NCI-H1436 (cell line): Measurements from ENCODE around the gene NPTN.
"Not testable (repeated sequence)": the region's sequence is repeated elsewhere in the genome, so short reads cannot be mapped to it uniquely, and the experiment has no call there.

Experiments used
- DNase-seq: peaks from one replicate; lab custom pipeline; 2025; lab: John Stamatoyannopoulos, UW

Gene NPTN

GRCh38 chr15:73600413-73601335 lies 32.5 kb downstream of the NPTN start:
- DNase-seq: no peak

DNA sequence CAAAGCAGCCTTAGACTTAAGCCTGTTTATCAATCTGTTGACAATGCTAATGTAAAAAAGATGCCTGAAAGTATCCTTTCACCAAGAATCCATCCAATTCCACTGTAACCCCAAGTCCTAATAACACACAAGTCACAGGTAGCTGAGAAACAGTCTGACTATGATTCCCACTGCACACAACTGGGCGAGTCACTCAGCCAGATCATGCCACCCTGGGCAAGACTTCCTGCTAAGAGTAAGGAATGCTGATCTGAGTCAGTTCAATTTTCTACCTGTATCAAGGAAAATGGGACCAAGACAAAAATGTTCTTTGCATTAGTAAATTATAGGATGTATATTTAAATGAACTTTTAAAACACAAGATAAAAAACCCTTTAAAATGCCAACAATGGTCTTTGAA lies 33.3 kb downstream of the NPTN start:
- DNase-seq: no peak

DNA sequence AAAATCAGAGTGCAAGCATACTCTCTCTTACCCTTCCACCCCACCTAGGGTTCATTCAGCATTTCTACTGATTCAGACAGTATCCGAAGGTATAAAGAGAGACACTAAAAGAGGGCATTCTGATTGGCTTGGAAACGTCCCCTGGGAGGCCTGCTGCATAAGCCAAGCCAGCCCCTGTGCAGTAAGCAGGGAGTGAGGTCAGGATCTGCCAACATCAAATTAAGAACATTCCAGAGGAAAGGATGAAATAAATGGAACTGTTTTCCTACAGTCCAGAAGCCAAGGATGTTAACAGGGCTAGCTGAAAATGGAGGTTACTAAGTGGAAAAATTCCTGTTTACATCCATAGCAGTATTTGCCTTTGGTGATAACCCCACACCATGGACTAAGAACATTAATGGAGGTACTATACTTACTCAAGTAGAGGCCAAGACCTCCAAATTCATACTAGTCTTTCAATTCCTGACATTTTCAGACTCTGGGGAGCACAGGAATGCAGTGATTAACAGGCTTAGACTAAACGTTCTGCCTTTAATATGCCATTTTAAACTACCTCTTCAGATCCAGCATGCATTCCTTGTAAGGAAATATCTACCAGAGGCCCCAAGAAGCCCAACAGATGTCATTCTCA lies 34.5 kb downstream of the NPTN start:
- DNase-seq: no peak

- DNase-seq: no peak
Observed at GRCh38 chr15:73597036-73597638, 36.1 kb downstream of the NPTN start.

GRCh38 chr15:73596174-73596573 lies 37.0 kb downstream of the NPTN start:
- no peak for DNase-seq

- DNase-seq: no peak
Observed at GRCh38 chr15:73594109-73594508, 39.1 kb downstream of the NPTN start.

DNA sequence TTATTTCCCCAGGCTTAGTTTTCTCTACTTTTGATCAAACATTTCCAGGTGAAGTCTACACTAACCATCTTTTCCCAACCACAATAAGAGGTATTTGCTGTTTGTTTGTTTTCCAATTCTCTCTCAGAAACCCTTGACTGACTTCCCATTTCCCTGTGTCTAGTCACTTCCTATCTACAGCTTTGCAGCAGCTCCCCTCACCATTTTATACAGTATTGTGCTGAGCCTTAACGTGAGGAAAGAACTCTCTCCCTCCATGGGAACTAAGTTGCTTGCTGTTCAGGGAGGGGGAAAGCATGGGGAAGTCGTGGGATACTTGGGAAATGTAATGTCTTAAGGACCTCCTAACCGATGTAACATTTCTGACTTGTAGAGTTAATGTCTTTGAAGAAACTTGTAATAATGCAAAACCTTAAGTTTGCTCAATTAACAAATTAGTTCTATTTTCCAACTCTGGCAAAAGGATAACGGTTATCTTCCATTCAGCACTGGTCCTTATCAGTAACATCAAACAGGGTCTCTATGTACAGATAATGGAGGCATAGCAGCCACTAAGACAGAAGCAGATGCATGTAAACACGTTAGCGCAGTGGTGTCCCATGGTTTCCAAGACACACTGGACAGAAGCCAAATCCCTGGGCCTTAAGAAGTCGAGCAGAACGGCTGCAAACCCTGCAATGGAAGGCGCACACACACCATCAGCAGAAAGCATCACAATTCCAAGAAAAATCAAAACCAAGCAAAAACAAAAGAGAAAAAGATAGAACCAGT lies 39.7 kb downstream of the NPTN start:
- no peak for DNase-seq

DNA sequence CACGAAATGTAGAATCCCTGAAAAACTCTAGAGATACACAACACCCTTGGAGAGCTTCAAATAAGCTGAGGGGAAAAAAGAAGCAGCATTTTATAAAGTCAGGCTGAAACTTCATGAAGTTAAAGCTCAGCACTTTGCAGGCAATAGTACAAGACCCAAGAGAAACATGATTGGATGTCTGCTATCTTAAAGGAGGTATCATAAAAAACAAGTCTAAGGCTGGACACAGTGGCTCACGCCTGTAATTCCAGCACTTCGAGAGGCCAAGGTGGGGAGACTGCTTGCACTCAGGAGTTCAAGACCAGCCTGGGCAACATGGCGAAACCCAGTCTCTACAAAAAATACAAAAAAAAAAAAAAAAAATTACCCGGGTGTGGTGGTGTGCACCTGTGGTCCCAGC lies 42.9 kb downstream of the NPTN start:
- DNase-seq: no peak

DNA sequence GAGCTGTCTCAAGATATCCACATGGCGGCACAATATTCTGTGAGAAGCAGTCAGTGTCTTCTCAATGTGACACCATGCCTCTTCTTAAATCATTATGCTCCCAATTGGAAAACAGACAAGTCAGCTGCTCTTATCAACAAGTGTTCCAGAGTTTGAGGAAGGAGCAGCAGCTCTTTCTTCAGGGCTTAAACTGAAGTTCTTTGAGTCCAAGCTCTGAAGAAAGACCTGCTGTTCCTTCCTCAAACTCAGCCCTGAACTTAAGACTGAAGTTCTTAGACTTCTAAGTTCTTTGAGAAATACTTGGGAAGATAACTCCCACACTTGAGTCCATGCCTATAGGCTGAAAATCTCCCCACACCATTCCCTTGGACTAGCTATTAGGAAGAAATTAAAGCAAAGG lies 43.4 kb downstream of the NPTN start:
- DNase-seq: no peak

GRCh38 chr15:73585871-73586654 lies 47.1 kb downstream of the NPTN start:
- no peak for DNase-seq

GRCh38 chr15:73584699-73585420 lies 48.3 kb downstream of the NPTN start:
- DNase-seq: no peak

DNA sequence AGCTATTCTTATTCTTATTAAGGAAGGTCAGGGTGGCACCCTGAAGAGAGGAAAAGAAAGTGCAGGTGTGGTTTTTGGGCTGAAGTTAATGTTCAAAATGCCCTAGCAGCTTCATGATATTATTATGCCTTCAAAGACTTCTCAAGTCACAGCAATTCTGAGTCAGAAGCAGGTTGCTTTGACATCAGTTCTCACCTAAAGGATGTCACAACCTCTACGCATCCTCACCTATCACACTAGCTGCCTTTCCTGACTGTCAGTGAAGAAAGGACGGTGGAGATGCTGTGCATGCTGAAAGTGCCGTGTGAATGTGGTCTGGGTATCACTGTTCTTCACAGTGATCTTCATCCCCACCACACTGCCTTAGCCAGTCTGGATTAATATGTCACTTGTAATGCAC lies 49.6 kb downstream of the NPTN start:
- DNase-seq: no peak

- no peak for DNase-seq
Observed at GRCh38 chr15:73582851-73583379, 50.3 kb downstream of the NPTN start.

DNA sequence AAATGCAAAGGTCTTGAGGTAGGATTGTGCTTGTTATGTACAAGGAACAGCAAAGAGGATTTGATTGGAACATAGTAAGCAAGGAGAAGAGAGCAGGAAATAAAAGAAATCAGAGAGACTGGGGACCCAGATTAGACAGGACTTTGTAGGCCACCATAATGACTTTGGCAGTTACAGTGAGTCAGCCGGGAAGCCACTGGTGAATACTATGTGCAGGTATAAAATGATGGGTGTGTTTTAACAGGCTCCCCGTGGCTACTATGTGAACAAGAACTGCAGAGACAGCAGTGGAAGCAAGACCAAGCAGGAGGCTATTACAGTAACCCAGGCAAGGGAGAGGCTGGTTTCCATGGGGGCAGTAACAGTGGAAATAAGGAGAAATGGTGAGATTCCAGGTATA lies 55.2 kb downstream of the NPTN start:
- DNase-seq: no peak

GRCh38 chr15:73577593-73577992 lies 55.6 kb downstream of the NPTN start:
- DNase-seq: not testable (repeated sequence)

DNA sequence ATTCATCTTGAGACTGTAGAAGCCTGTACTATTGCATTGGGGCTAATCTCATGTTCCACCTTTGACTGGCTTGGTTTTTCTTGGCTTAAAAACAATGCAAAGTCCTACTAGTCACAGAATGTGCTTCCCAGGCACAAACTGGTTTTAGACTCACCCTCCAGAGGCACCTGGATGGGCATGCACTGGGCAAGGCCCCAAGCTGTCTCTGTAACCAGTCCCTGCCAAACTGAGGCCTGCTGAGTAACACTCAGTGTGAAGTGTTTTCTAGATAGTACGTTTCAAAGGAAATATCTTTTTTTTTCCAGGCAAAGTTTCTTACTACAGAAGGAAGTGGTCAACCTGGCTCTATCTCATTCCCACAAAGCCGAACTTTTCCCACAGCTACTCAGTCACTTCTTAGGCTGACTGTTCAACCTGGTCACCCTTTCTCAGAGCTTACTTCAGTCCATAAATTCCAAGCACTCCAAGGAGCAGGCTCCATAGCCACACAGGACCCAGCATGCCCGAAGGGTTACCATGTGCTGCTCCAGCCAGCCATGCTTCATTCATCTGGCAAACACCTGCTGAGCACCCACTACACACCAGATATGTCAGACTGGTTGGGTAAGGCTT lies 57.4 kb downstream of the NPTN start:
- DNase-seq: no peak

- no peak for DNase-seq
Observed at GRCh38 chr15:73573572-73573971, 59.6 kb downstream of the NPTN start.

GRCh38 chr15:73573037-73573436 lies 60.2 kb downstream of the NPTN start:
- no peak for DNase-seq

- DNase-seq: no peak
Observed at GRCh38 chr15:73572296-73572695, 60.9 kb downstream of the NPTN start.

DNA sequence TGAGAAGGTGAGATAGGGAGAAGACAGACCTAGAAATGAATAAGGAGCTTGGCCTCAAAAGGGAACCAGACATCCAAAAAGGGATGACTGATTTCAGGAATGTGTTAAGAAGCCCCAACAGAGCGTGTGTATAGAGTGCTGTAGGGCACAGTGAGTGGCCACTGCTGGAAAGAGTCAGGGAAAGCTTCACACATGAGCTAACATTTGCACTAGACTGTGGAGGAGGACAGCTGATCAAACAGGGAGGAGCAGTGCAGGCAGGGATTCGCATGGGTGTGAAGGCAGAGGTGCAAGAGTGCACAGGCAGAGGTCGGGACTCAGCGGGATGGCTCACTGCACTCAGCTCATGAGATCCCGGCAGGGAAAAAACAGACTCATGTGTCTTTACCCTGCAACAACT lies 61.8 kb downstream of the NPTN start:
- no peak for DNase-seq
